C4-2B (cell line): Measurements from ENCODE around the gene ADAMTSL1.

ENCODE experiments used
- ZFX ChIP-seq: fragments of 450-650 bp; IDR thresholded peaks from 2 replicates; pipeline ENCODE4 v1.6.1; 2017
- TF ChIP-seq, protein P1 (sequence below): fragments of 450-650 bp; conservative IDR thresholded peaks from 2 replicates; pipeline ENCODE4 v1.5.1; 2017; ENCODE audit warnings: mild to moderate bottlenecking

DNA sequence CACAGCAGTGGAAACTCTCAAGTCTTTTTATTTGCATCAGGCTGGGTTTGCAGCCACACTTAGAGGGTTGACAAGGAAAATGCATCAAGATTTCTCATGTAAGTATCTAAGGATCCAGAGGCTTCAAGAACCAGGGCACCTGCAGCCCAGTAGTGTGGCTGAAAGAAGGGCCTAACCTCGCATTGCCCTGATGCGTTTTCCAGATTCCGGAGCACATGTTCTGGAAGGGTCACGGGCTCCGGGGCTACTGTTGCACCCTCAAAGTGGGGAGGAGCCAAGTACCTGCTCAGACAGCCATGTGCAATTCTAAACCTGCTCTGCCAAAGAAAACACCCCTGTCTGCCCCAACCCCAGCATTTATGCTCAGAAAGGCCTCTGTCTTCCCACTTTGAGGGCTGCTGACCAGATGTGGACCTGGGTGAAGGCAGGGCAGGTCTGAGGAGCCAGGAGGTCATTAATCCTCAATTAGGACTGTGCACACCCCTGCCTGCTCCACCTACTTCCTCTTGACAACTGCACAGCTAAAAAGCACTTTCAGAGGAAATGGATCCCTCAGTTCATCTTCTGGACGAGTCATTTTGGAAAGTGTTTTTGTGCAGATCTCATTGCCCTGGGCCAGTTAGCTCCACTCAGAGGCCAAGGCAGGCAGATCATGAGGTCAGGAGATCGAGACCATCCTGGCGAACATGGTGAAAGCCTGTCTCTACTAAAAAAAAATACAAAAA lies 448.4 kb downstream of the ADAMTSL1 start:
- TF ChIP-seq, protein P1, sequence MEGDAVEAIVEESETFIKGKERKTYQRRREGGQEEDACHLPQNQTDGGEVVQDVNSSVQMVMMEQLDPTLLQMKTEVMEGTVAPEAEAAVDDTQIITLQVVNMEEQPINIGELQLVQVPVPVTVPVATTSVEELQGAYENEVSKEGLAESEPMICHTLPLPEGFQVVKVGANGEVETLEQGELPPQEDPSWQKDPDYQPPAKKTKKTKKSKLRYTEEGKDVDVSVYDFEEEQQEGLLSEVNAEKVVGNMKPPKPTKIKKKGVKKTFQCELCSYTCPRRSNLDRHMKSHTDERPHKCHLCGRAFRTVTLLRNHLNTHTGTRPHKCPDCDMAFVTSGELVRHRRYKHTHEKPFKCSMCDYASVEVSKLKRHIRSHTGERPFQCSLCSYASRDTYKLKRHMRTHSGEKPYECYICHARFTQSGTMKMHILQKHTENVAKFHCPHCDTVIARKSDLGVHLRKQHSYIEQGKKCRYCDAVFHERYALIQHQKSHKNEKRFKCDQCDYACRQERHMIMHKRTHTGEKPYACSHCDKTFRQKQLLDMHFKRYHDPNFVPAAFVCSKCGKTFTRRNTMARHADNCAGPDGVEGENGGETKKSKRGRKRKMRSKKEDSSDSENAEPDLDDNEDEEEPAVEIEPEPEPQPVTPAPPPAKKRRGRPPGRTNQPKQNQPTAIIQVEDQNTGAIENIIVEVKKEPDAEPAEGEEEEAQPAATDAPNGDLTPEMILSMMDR = no peak
- no peak for TF ChIP-seq ZFX
